IPS-NIHi11 (cell line): ENCODE results near the gene GRIP1.

Experiments used
- DNase-seq: peaks from one replicate; pipeline ENCODE4 v3.0.0; 2012; ENCODE audit warnings: mixed read lengths, low spot score

The GRIP1 gene

GRCh38 chr12:66693901-66694513 lies 15.1 kb upstream of the GRIP1 start:
- peak; percentile 48 for DNase-seq

GRCh38 chr12:66692986-66693385 lies 14.1 kb upstream of the GRIP1 start:
- DNase-seq, result no peak

GRCh38 chr12:66692170-66692569 lies 13.3 kb upstream of the GRIP1 start:
- no peak for DNase-seq

- DNase-seq, result peak; percentile 70
These were observed 10.1 kb upstream of the GRIP1 start for GRCh38 chr12:66688846-66689439.

GRCh38 chr12:66684222-66684621 lies 5.3 kb upstream of the GRIP1 start:
- DNase-seq, result no peak

- DNase-seq, result no peak
These were observed 4.9 kb upstream of the GRIP1 start for GRCh38 chr12:66683822-66684221.

- no peak for DNase-seq
These were observed 4.2 kb upstream of the GRIP1 start for GRCh38 chr12:66683073-66683472.

GRCh38 chr12:66679461-66680084 lies 697 bp upstream of the GRIP1 start:
- no peak for DNase-seq

- DNase-seq, result no peak
These were observed 2.6 kb downstream of the GRIP1 start for GRCh38 chr12:66676241-66676640.

- DNase-seq, result no peak
These were observed 4.3 kb downstream of the GRIP1 start for GRCh38 chr12:66674495-66675122.

GRCh38 chr12:66669541-66669940 lies 9.3 kb downstream of the GRIP1 start:
- no peak for DNase-seq

- no peak for DNase-seq
These were observed 10.6 kb downstream of the GRIP1 start for GRCh38 chr12:66668311-66668710.

- no peak for DNase-seq
These were observed 11.0 kb downstream of the GRIP1 start for GRCh38 chr12:66667906-66668305.

- DNase-seq, result no peak
These were observed 12.4 kb downstream of the GRIP1 start for GRCh38 chr12:66666481-66666880.

GRCh38 chr12:66665435-66665985 lies 13.4 kb downstream of the GRIP1 start:
- DNase-seq, result no peak

- no peak for DNase-seq
These were observed 14.8 kb downstream of the GRIP1 start for GRCh38 chr12:66664076-66664475.

- DNase-seq, result no peak
These were observed 15.3 kb downstream of the GRIP1 start for GRCh38 chr12:66663611-66664010.

GRCh38 chr12:66662729-66663128 lies 16.1 kb downstream of the GRIP1 start:
- no peak for DNase-seq

- no peak for DNase-seq
These were observed 16.7 kb downstream of the GRIP1 start for GRCh38 chr12:66662179-66662578.

- DNase-seq, result no peak
These were observed 17.5 kb downstream of the GRIP1 start for GRCh38 chr12:66661357-66661756.

- DNase-seq, result peak; percentile 42
These were observed 25.1 kb downstream of the GRIP1 start for GRCh38 chr12:66653796-66654195.

- DNase-seq, result no peak
These were observed 30.7 kb downstream of the GRIP1 start for GRCh38 chr12:66648033-66648735.
